Neural cell (in vitro differentiated cells): ENCODE results near the gene VWA1. TPM values are rescaled to one million over a fixed set of nuclear protein-coding genes. Genes with fewer than 3 reads are reported as not detected.

Experiments
- H2AFZ ChIP-seq: fragments of 200-600, 300-800 bp; sonication (generic), shearing (Covaris generic); 2 replicates; pipeline ENCODE4 v1.6.0; 2014; ENCODE audit warnings: low read depth, mild to moderate bottlenecking, antibody characterized with exemption, low read length, moderate library complexity
- H3F3A ChIP-seq: fragments of 200-600 bp; shearing (Covaris generic); 2 replicates; pipeline ENCODE4 v1.6.1; 2016; ENCODE audit warnings: mild to moderate bottlenecking, moderate library complexity, mixed read lengths, antibody characterized with exemption, low read length; ENCODE audit not compliant: insufficient read depth, poor library complexity, severe bottlenecking
- H3K27ac ChIP-seq: fragments of 200-600, 300-800 bp; sonication (generic), shearing (Covaris generic); 2 replicates; pipeline ENCODE4 v1.5.1; 2014; ENCODE audit warnings: mild to moderate bottlenecking, low read length, moderate library complexity
- H3K27me3 ChIP-seq: fragments of 300-800, 200-600 bp; sonication (generic), shearing (Covaris generic); 2 replicates; pipeline ENCODE4 v1.6.0; 2014; ENCODE audit warnings: mild to moderate bottlenecking, low read depth, low read length, moderate library complexity; ENCODE audit not compliant: insufficient read depth
- H3K36me3 ChIP-seq: fragments of 300-800, 200-600 bp; sonication (generic), shearing (Covaris generic); 2 replicates; pipeline ENCODE4 v1.5.1; 2014; ENCODE audit warnings: mild to moderate bottlenecking, antibody characterized with exemption, low read length, moderate library complexity; ENCODE audit not compliant: insufficient read depth
- H3K4me2 ChIP-seq: fragments of 300-800, 200-600 bp; sonication (generic), shearing (Covaris generic); 2 replicates; pipeline ENCODE4 v1.6.0; 2014; ENCODE audit warnings: mild to moderate bottlenecking, low read length
- H3K4me3 ChIP-seq: fragments of 300-800, 200-600 bp; sonication (generic), shearing (Covaris generic); 2 replicates; pipeline ENCODE4 v1.5.1; 2014; ENCODE audit warnings: mild to moderate bottlenecking, low read length, moderate library complexity
- H3K79me2 ChIP-seq: fragments of 200-600 bp; shearing (Covaris generic); replicated peaks from 2 replicates; pipeline ENCODE4 v1.6.0; 2014; ENCODE audit warnings: mild to moderate bottlenecking, low read length, moderate library complexity; ENCODE audit not compliant: insufficient read depth
- H3K9ac ChIP-seq: fragments of 300-800, 200-600 bp; sonication (generic), shearing (Covaris generic); 2 replicates; pipeline ENCODE4 v1.6.1; 2016; ENCODE audit warnings: mild to moderate bottlenecking, low read length, mixed read lengths
- H3K9me2 ChIP-seq: fragments of 200-600 bp; shearing (Covaris generic); 2 replicates; pipeline ENCODE4 v1.6.1; 2016; ENCODE audit warnings: mild to moderate bottlenecking, low read length, mixed read lengths; ENCODE audit not compliant: insufficient read depth
- H3K9me3 ChIP-seq: fragments of 200-600, 300-800 bp; sonication (generic), shearing (Covaris generic); 2 replicates; pipeline ENCODE4 v1.6.1; 2016; ENCODE audit warnings: mild to moderate bottlenecking, mixed run types, low read length, moderate library complexity, mixed read lengths
- H4K20me1 ChIP-seq: fragments of 200-600 bp; shearing (Covaris generic); 2 replicates; pipeline ENCODE4 v1.6.1; 2016; ENCODE audit warnings: mild to moderate bottlenecking, mixed run types; ENCODE audit not compliant: insufficient read depth
- CTCF ChIP-seq: fragments of 450-650 bp; IDR thresholded peaks from 2 replicates; pipeline ENCODE4 v1.5.1; 2014; ENCODE audit warnings: antibody characterized with exemption, mild to moderate bottlenecking, moderate library complexity; ENCODE audit not compliant: poor library complexity, severe bottlenecking
- EP300 ChIP-seq: fragments of 450-650 bp; conservative IDR thresholded peaks from 2 replicates; pipeline ENCODE4 v1.6.1; 2014; ENCODE audit warnings: antibody characterized with exemption, mild to moderate bottlenecking, moderate library complexity; ENCODE audit not compliant: poor library complexity, severe bottlenecking
- EZH2 ChIP-seq: fragments of 200-600, 300-800 bp; shearing (Covaris generic), sonication (generic); IDR thresholded peaks from 2 replicates; pipeline ENCODE4 v1.6.1; 2014; ENCODE audit warnings: antibody characterized with exemption, low read length, borderline replicate concordance, mild to moderate bottlenecking; ENCODE audit not compliant: insufficient read depth, poor library complexity, severe bottlenecking
- MXI1 ChIP-seq: fragments of 450-650 bp; conservative IDR thresholded peaks from 2 replicates; pipeline ENCODE4 v1.6.1; 2014; ENCODE audit warnings: antibody characterized with exemption, mild to moderate bottlenecking; ENCODE audit not compliant: poor library complexity, severe bottlenecking
- POLR2AphosphoS5 ChIP-seq: IDR thresholded peaks from 2 replicates; pipeline ENCODE4 v1.6.1; 2012
- RAD21 ChIP-seq: fragments of 450-650 bp; conservative IDR thresholded peaks from 2 replicates; pipeline ENCODE4 v1.6.1; 2014; ENCODE audit warnings: antibody characterized with exemption, mild to moderate bottlenecking, moderate library complexity
- REST ChIP-seq: IDR thresholded peaks from 2 replicates; pipeline ENCODE4 v1.6.1; 2012; ENCODE audit warnings: borderline replicate concordance
- SMC3 ChIP-seq: fragments of 450-650 bp; conservative IDR thresholded peaks from 2 replicates; pipeline ENCODE4 v1.6.1; 2014; ENCODE audit warnings: antibody characterized with exemption, mild to moderate bottlenecking, moderate library complexity; ENCODE audit not compliant: poor library complexity
- TAF1 ChIP-seq: IDR thresholded peaks from 2 replicates; pipeline ENCODE4 v1.6.1; 2012; ENCODE audit warnings: low read depth
- polyA plus RNA-seq: library from polyadenylated mRNA; depleted of rRNA; stranded (reverse); fragments of >200 nt; gene quantifications from 2 replicates; pipeline ENCODE4 v1.2.3, GENCODE V29; 2014

The VWA1 gene
- polyA plus RNA-seq, 1 donor from 2014 or later = 0.88 TPM

- H3K79me2 ChIP-seq = peaks cover 25% of the 10 kb centered on the region
- H3K9ac ChIP-seq = no peak overlapping the region
- no peak overlapping the region for H3K27ac ChIP-seq
- H3K9me2 ChIP-seq = no peaks in the 10 kb centered on the region
- no peaks in the 10 kb centered on the region for H4K20me1 ChIP-seq
- no peaks in the 10 kb centered on the region for H3K9me3 ChIP-seq
- no peak overlapping the region for H2AFZ ChIP-seq
- H3K27me3 ChIP-seq = no peaks in the 10 kb centered on the region
- no peaks in the 10 kb centered on the region for H3F3A ChIP-seq
- TF ChIP-seq EP300 (no peak), MXI1 (no peak), TAF1 (no peak), EZH2 (no peak)
- no peak overlapping the region for H3K4me3 ChIP-seq
- no peaks in the 10 kb centered on the region for H3K36me3 ChIP-seq
- no peak overlapping the region for H3K4me2 ChIP-seq
These were observed 41.4 kb upstream of the VWA1 start for GRCh38 chr1:1394116-1394515.

GRCh38 chr1:1395166-1395565 is 40.3 kb upstream of the VWA1 start:
- Histone ChIP-seq H2AFZ (no peak overlapping the region), H3K36me3 (no peaks in the 10 kb centered on the region), H3K9me3 (no peaks in the 10 kb centered on the region), H3K79me2 (peaks cover 30% of the 10 kb centered on the region), H3F3A (no peaks in the 10 kb centered on the region), H3K4me2 (no peak overlapping the region), H3K9me2 (no peaks in the 10 kb centered on the region), H3K27me3 (no peaks in the 10 kb centered on the region), H3K9ac (no peak overlapping the region), H3K27ac (no peak overlapping the region), H3K4me3 (no peak overlapping the region), H4K20me1 (no peaks in the 10 kb centered on the region)
- no peak for TF ChIP-seq REST
- no peak for TF ChIP-seq EP300
- no peak for TF ChIP-seq CTCF
- TF ChIP-seq POLR2AphosphoS5 = no peak
- no peak for TF ChIP-seq SMC3
- TF ChIP-seq EZH2 = no peak
- TF ChIP-seq MXI1 = no peak
- TF ChIP-seq RAD21 = no peak
- TF ChIP-seq TAF1 = no peak
